H1 (cell line): Measurements from ENCODE around the gene PDZD2. TPM values are rescaled to one million over a fixed set of nuclear protein-coding genes. Genes with fewer than 3 reads are reported as not detected.

Source experiments
- SRF ChIP-seq: IDR thresholded peaks from 2 replicates; pipeline ENCODE4 v1.6.1; 2011; ENCODE audit warnings: mild to moderate bottlenecking, low read depth, low read length, moderate library complexity
- polyA plus RNA-seq, 7 experiments: library from polyadenylated mRNA; depleted of rRNA in 3 of 7; stranded (reverse) in 5 of 7; unstranded in 2 of 7; fragments of >200 nt in 5 of 7; fragments of 200-250 nt in 2 of 7; gene quantifications; 1 replicate in 5 of 7; 2 replicates in 1 of 7; 4 replicates in 1 of 7; pipeline versions ENCODE4 v1.2.1 to v1.2.3, GENCODE V29; 2011 to 2013; ENCODE audit warnings: missing spikeins in 2 of 7, mixed read lengths in 2 of 7
- total RNA-seq: library from RNA; stranded (reverse); fragmentation: NEBNext Ultra II Directional; extraction: Animal tissue kit (Norgen Biotek cat#: 25700); gene quantifications from 2 replicates; pipeline ENCODE4 v1.2.1, GENCODE V29; 2021
- TF ChIP-seq, protein P1 (sequence below): IDR thresholded peaks from 2 replicates; pipeline ENCODE4 v1.6.1; 2012; ENCODE audit warnings: inconsistent platforms

The PDZD2 gene
- total and polyA plus RNA-seq, 2 of the 8 experiments (the other 6 are each of a cell fraction or from before 2014, with no cell fraction given): 1.2 to 6.8 TPM

DNA sequence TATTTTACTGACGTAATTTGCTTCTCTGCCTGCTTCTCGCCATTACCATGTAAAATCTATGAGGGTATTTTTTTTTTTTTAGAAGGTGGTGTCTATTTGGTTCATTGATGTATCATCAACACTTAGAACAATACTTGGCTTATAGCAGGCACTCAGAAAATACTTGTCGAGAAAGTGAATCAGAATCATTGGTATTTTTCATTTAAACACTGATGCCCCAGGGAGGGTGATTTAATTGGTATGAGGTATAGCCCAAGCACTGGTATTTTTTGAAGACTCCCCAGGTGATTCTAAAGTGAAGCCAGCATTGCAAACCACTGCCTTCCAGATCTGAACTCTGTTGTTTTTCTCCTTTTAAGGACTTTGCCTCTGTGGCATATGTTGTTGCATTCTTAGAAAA is 16.6 kb downstream of the PDZD2 start (continued):
- TF ChIP-seq, protein P1, sequence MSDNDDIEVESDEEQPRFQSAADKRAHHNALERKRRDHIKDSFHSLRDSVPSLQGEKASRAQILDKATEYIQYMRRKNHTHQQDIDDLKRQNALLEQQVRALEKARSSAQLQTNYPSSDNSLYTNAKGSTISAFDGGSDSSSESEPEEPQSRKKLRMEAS: no peak
- no peak for TF ChIP-seq SRF
- TF ChIP-seq, all 59 proteins: peak for 0
